NK-92 (cell line): ENCODE data around the gene DDX50.
"Not testable (repeated sequence)": the region's sequence is repeated elsewhere in the genome, so short reads cannot be mapped to it uniquely, and the experiment has no call there.

Experiments
- DNase-seq: peaks from one replicate; lab custom pipeline; 2025; ENCODE audit not compliant: unreplicated experiment; lab: John Stamatoyannopoulos, UW

The DDX50 gene

GRCh38 chr10:68901105-68901927 lies at the start of gene DDX50:
Gene DDX50, plus strand, starts transcription at chr10:68901315. Its CDS starts 70 bp downstream, at chr10:68901385.
- DNase-seq = peak; percentile 87

GRCh38 chr10:68856352-68856751 lies 44.8 kb upstream of the DDX50 start:
- DNase-seq = no peak

- DNase-seq = no peak
These were observed 44.1 kb upstream of the DDX50 start for GRCh38 chr10:68857005-68857404.

- DNase-seq = no peak
These were observed 39.9 kb upstream of the DDX50 start for GRCh38 chr10:68861253-68861652.

- DNase-seq = no peak
These were observed 36.5 kb upstream of the DDX50 start for GRCh38 chr10:68864611-68865010.

GRCh38 chr10:68868173-68868572 lies 32.9 kb upstream of the DDX50 start:
- DNase-seq = not testable (repeated sequence)

GRCh38 chr10:68869623-68870022 lies 31.5 kb upstream of the DDX50 start:
- no peak for DNase-seq

- DNase-seq = no peak
These were observed 31.1 kb upstream of the DDX50 start for GRCh38 chr10:68870061-68870460.

- no peak for DNase-seq
These were observed 30.5 kb upstream of the DDX50 start for GRCh38 chr10:68870545-68871104.

- no peak for DNase-seq
These were observed 29.9 kb upstream of the DDX50 start for GRCh38 chr10:68871105-68871711.

- DNase-seq = no peak
These were observed 29.3 kb upstream of the DDX50 start for GRCh38 chr10:68871731-68872342.

- DNase-seq = no peak
These were observed 24.6 kb upstream of the DDX50 start for GRCh38 chr10:68876246-68877138.

GRCh38 chr10:68877482-68878110 lies 23.5 kb upstream of the DDX50 start:
- no peak for DNase-seq

- no peak for DNase-seq
These were observed 22.6 kb upstream of the DDX50 start for GRCh38 chr10:68878496-68878895.

- DNase-seq = no peak
These were observed 21.5 kb upstream of the DDX50 start for GRCh38 chr10:68879628-68880027.

GRCh38 chr10:68880181-68880580 lies 20.9 kb upstream of the DDX50 start:
- DNase-seq = no peak

- no peak for DNase-seq
These were observed 6.1 kb upstream of the DDX50 start for GRCh38 chr10:68895041-68895440.

GRCh38 chr10:68897336-68897741 lies 3.8 kb upstream of the DDX50 start:
- no peak for DNase-seq

- DNase-seq = no peak
These were observed 1.8 kb upstream of the DDX50 start for GRCh38 chr10:68899186-68899745.
